ENCODE measurements around the gene ATXN3L. TPM values are rescaled to one million over a fixed set of nuclear protein-coding genes. Genes with fewer than 3 reads are reported as not detected.

Gene ATXN3L
- total and polyA plus RNA-seq, 10 of the 15 experiments (the other 5 are each of a cell fraction or from before 2014, with no cell fraction given), result not detected

DNA sequence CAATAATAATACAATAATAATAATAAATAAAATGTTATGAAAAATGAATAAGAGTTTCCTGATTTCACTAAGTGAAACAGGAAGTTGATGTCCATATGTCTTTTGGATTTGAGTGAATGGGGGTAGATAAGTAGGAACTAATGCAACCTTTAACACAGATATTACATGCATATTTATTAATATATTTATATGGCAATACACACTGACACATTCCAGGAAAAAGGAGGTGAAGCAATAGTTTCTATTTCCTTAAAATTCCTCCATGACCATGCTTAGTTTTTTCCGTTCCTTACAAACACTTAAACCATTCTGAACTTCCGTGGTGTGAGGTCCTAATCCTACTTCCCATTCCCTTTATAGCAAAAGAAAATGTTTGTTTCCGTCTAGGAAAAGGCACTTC lies 48.3 kb downstream of the ATXN3L start (continued):
- TF ChIP-seq, protein P1, sequence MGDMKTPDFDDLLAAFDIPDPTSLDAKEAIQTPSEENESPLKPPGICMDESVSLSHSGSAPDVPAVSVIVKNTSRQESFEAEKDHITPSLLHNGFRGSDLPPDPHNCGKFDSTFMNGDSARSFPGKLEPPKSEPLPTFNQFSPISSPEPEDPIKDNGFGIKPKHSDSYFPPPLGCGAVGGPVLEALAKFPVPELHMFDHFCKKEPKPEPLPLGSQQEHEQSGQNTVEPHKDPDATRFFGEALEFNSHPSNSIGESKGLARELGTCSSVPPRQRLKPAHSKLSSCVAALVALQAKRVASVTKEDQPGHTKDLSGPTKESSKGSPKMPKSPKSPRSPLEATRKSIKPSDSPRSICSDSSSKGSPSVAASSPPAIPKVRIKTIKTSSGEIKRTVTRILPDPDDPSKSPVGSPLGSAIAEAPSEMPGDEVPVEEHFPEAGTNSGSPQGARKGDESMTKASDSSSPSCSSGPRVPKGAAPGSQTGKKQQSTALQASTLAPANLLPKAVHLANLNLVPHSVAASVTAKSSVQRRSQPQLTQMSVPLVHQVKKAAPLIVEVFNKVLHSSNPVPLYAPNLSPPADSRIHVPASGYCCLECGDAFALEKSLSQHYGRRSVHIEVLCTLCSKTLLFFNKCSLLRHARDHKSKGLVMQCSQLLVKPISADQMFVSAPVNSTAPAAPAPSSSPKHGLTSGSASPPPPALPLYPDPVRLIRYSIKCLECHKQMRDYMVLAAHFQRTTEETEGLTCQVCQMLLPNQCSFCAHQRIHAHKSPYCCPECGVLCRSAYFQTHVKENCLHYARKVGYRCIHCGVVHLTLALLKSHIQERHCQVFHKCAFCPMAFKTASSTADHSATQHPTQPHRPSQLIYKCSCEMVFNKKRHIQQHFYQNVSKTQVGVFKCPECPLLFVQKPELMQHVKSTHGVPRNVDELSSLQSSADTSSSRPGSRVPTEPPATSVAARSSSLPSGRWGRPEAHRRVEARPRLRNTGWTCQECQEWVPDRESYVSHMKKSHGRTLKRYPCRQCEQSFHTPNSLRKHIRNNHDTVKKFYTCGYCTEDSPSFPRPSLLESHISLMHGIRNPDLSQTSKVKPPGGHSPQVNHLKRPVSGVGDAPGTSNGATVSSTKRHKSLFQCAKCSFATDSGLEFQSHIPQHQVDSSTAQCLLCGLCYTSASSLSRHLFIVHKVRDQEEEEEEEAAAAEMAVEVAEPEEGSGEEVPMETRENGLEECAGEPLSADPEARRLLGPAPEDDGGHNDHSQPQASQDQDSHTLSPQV (IDR thresholded peaks at IDR 0.05), result no peak
- TF ChIP-seq PAX5 (IDR thresholded peaks at IDR 0.05; ENCODE audit: borderline replicate concordance, low read depth, low read length), result no peak
- no peak for TF ChIP-seq TBL1XR1 (IDR thresholded peaks at IDR 0.05; ENCODE audit: low read depth, low read length)
- no peak for TF ChIP-seq CBX3 (IDR thresholded peaks at IDR 0.05; ENCODE audit: borderline replicate concordance, low read depth)

DNA sequence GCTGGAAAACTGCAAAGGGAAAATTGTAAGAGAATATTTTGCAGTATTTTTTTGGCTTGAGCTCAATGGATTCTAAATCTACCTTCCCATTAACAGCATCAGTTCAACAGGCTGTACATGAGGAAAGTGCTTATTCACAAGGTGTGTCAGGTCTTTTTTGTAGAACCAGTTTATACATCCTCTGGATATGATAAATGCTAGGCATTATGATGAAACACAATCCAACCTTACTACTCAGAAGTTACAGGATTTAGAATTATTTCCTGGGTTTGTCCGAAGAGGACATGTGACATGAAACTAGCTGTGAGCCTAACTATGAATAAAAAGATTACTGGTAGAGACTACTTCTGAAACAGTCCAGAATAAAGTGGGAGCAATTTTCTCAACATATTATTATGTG lies 49.5 kb downstream of the ATXN3L start:
- intact Hi-C loops (cut with micrococcal nuclease; ENCODE audit: unreplicated experiment), result no loop called here
- H3K36me3 ChIP-seq (ENCODE audit: control insufficient read depth in 2 of 2, insufficient read depth in 2 of 2, low read length in 1 of 2), result no peaks in the 10 kb centered on the region
- H3K4me2 ChIP-seq (ENCODE audit: control insufficient read depth, insufficient read depth), result no peak overlapping the region
- ChIA-PET SMC1A (ENCODE audit: uncharacterized antibody, unreplicated experiment) (interaction anchor here (0.7 to 1.8 kb wide), 7 partner anchors 16 to 208 kb away, joined by 3 to 7 read pairs (median 3); no protein-coding TSS in a partner anchor), POLR2A (interaction anchor here (1.6 kb wide), 1 partner anchor 9 kb away, joined by 4 read pairs; no protein-coding TSS in a partner anchor), RAD21 (ENCODE audit: unreplicated experiment) (interaction anchor here (0.6 to 1.3 kb wide), 4 partner anchors 15 to 323 kb away, joined by 3 to 5 read pairs (median 3); no protein-coding TSS in a partner anchor), CTCF (interaction anchor here (0.8 to 1.5 kb wide), 5 partner anchors 11 to 324 kb away, joined by 3 to 5 read pairs (median 3); no protein-coding TSS in a partner anchor)
- FAIRE-seq (no peak), DNase-seq (ENCODE audit: low read depth, low spot score) (no peak), ATAC-seq (no peak)
- BruUV-seq (replicated peaks), result no TSS peak
- no peaks in the 10 kb centered on the region for H3K9me3 ChIP-seq (replicated peaks; ENCODE audit: control insufficient read depth, insufficient read depth, low read length)
- no peak overlapping the region for H3K27ac ChIP-seq (ENCODE audit: control insufficient read depth, insufficient read depth)
- WGBS (ENCODE audit: insufficient coverage, insufficient replicate concordance, low lambda C conversion rate, missing lambda C conversion rate), result 53% methylated on average over 1 of the region's 1 CpG
- H3K4me3 ChIP-seq, result no peak overlapping the region
- no peaks in the 10 kb centered on the region for H4K20me1 ChIP-seq (ENCODE audit: control insufficient read depth, insufficient read depth)
- no peak overlapping the region for H3K9ac ChIP-seq (ENCODE audit: control insufficient read depth, insufficient read depth, low read length)
- in situ Hi-C loops (cut with MboI), result no loop called here
- H2AFZ ChIP-seq (ENCODE audit: control insufficient read depth, low read depth, low read length), result no peak overlapping the region
- H3K27me3 ChIP-seq (replicated peaks in 1 of 2; ENCODE audit: control insufficient read depth in 2 of 2, insufficient read depth in 2 of 2, low read length in 1 of 2), result no peaks in the 10 kb centered on the region
- no peaks in the 10 kb centered on the region for H3K4me1 ChIP-seq (ENCODE audit: control insufficient read depth, insufficient read depth, low read length)
- H3K79me2 ChIP-seq (ENCODE audit: control insufficient read depth, insufficient read depth, low read length), result no peaks in the 10 kb centered on the region
- TF ChIP-seq EZH2 (IDR thresholded peaks at IDR 0.05; ENCODE audit: borderline replicate concordance, control insufficient read depth, low read depth, low read length) (no peak), CREM (IDR thresholded peaks at IDR 0.05; ENCODE audit: low read depth) (no peak), STAT1 (conservative IDR thresholded peaks at IDR 0.05) (no peak), BMI1 (IDR thresholded peaks at IDR 0.05; ENCODE audit: borderline replicate concordance) (no peak), HDAC2 (IDR thresholded peaks at IDR 0.05) (no peak), NRF1 (conservative IDR thresholded peaks at IDR 0.05; ENCODE audit: low read depth, low read length) (no peak), NFXL1 (IDR thresholded peaks at IDR 0.05; ENCODE audit: borderline replicate concordance) (no peak), HCFC1 (IDR thresholded peaks at IDR 0.05; ENCODE audit: low read length) (no peak), NBN (IDR thresholded peaks at IDR 0.05) (no peak), BCL11A (IDR thresholded peaks at IDR 0.05; ENCODE audit: low read depth, low read length) (no peak)
- TF ChIP-seq, protein P2, sequence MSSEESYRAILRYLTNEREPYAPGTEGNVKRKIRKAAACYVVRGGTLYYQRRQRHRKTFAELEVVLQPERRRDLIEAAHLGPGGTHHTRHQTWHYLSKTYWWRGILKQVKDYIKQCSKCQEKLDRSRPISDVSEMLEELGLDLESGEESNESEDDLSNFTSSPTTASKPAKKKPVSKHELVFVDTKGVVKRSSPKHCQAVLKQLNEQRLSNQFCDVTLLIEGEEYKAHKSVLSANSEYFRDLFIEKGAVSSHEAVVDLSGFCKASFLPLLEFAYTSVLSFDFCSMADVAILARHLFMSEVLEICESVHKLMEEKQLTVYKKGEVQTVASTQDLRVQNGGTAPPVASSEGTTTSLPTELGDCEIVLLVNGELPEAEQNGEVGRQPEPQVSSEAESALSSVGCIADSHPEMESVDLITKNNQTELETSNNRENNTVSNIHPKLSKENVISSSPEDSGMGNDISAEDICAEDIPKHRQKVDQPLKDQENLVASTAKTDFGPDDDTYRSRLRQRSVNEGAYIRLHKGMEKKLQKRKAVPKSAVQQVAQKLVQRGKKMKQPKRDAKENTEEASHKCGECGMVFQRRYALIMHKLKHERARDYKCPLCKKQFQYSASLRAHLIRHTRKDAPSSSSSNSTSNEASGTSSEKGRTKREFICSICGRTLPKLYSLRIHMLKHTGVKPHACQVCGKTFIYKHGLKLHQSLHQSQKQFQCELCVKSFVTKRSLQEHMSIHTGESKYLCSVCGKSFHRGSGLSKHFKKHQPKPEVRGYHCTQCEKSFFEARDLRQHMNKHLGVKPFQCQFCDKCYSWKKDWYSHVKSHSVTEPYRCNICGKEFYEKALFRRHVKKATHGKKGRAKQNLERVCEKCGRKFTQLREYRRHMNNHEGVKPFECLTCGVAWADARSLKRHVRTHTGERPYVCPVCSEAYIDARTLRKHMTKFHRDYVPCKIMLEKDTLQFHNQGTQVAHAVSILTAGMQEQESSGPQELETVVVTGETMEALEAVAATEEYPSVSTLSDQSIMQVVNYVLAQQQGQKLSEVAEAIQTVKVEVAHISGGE (CRISPR knock-in tag; IDR thresholded peaks at IDR 0.05), result no peak
- TF ChIP-seq, protein P3, sequence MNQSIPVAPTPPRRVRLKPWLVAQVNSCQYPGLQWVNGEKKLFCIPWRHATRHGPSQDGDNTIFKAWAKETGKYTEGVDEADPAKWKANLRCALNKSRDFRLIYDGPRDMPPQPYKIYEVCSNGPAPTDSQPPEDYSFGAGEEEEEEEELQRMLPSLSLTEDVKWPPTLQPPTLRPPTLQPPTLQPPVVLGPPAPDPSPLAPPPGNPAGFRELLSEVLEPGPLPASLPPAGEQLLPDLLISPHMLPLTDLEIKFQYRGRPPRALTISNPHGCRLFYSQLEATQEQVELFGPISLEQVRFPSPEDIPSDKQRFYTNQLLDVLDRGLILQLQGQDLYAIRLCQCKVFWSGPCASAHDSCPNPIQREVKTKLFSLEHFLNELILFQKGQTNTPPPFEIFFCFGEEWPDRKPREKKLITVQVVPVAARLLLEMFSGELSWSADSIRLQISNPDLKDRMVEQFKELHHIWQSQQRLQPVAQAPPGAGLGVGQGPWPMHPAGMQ (IDR thresholded peaks at IDR 0.05; ENCODE audit: borderline replicate concordance), result no peak
